PFSK-1 (cell line): ENCODE results near the gene ZNF644.

Experiments
- POLR2AphosphoS5 ChIP-seq: IDR thresholded peaks from 2 replicates; pipeline ENCODE4 v1.6.1; 2012; ENCODE audit warnings: low read depth, mild to moderate bottlenecking, control low read depth, low read length, moderate library complexity
- REST ChIP-seq, 2 experiments: IDR thresholded peaks; 2 replicates each; pipeline versions ENCODE4 v1.6.1 to v1.8.0; 2011 to 2012; ENCODE audit warnings: low read depth in 2 of 2, low read length in 2 of 2, control low read depth in 1 of 2, inconsistent platforms in 1 of 2, mild to moderate bottlenecking in 1 of 2, moderate library complexity in 1 of 2; ENCODE audit not compliant: insufficient read depth in 1 of 2
- SIN3A ChIP-seq: IDR thresholded peaks from 2 replicates; pipeline ENCODE4 v1.6.1; 2012; ENCODE audit warnings: mild to moderate bottlenecking, low read length, moderate library complexity, borderline replicate concordance; ENCODE audit not compliant: insufficient read depth
- TAF1 ChIP-seq: IDR thresholded peaks from 2 replicates; pipeline ENCODE4 v1.6.1; 2012; ENCODE audit warnings: low read length, control low read depth, borderline replicate concordance; ENCODE audit not compliant: insufficient read depth

GRCh38 chr1:90987841-90988240 lies 34.0 kb downstream of the ZNF644 start:
- TF ChIP-seq SIN3A: no peak
- no peak for TF ChIP-seq POLR2AphosphoS5
- no peak for TF ChIP-seq TAF1
- TF ChIP-seq REST (IDR thresholded peaks at IDR 0.05; ENCODE audit: insufficient read depth in 1 of 2, low read depth in 2 of 2, low read length in 2 of 2): no peak
